GM21526 (cell line): Measurements from ENCODE around the gene MYOZ3.
A peak's percentile ranks its signal among the peaks of the same experiment; 100 is the strongest.

Experiments used
- ATAC-seq: cut with Tn5 transposase; IDR thresholded peaks from one replicate; pipeline ENCODE4 v1.9.1; 2021; ENCODE audit warnings: moderate library complexity; ENCODE audit not compliant: unreplicated experiment, low FRiP score

MYOZ3 gene

DNA sequence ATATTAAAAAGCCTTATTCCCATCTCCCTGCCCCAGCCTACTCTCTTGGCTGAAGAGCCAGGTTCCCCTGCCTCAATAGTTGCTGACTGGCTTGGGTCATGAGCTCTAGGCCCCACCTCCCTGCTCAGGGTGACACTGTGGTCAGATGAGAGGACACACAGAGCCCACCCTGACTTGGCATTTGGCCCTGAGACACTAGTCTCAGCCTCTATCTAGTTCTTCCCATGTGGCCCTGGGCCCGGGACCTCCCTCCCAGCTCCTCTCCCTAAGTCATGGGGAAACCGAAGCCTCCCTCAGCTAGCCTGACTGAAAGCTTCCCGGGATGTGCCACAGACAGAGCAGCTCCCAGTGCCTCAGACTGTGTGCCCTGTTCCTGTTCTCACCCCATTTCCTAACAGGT lies 5.8 kb upstream of the MYOZ3 start:
- ATAC-seq: no peak

DNA sequence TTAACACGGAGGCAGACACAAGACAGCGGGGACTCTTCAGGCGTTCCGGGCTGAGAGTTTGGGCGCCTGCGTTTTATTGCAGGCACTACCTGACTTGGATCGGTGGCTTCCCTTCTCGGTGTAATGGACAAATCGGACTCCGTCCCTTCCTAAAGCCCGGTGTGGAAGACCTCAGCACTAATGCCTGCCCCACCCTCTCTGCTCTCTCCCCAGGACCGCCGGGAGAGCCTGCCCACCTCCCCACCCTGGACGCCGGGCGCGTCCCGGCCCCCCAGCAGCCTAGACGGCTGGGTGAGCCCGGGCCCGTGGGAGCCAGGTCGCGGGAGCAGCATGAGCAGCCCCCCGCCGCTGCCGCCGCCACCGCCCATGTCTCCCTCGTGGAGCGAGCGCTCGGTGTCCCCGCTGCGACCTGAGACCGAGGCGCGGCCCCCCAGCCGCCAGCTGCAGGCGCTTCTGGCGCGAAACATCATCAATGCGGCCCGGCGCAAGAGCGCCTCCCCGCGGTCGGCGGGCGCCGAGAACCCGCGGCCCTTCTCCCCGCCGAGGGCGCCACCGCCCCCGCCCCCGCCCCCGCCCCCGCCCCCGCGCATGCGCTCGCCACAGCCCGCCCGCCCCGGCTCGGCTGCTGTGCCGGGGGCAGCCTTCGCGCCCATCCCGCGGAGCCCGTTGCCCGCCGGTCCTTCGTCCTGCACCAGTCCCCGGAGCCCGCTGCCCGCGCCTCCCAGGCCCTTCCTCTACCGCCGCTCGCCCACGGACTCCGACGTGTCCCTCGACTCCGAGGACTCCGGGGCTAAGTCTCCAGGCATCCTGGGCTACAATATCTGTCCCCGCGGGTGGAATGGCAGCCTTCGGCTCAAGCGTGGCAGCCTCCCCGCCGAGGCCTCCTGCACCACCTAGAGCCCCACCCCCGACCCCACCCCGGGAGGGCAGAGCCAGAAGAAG lies 4.6 kb upstream of the MYOZ3 start:
- peak; percentile 62 for ATAC-seq

- no peak for ATAC-seq
These were observed 2.9 kb upstream of the MYOZ3 start for GRCh38 chr5:150658121-150658520.

DNA sequence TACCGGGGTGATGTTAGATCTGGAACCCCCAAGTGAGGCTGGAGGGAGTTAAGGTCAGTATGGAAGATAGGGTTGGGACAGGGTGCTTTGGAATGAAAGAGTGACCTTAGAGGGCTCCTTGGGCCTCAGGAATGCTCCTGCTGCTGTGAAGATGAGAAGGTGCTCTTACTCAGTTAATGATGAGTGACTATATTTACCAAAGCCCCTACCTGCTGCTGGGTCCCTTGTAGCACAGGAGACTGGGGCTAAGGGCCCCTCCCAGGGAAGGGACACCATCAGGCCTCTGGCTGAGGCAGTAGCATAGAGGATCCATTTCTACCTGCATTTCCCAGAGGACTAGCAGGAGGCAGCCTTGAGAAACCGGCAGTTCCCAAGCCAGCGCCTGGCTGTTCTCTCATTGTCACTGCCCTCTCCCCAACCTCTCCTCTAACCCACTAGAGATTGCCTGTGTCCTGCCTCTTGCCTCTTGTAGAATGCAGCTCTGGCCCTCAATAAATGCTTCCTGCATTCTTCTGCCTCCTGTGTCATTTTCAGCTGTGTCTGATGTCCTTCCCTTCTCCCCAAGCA lies 2.3 kb upstream of the MYOZ3 start:
- no peak for ATAC-seq

DNA sequence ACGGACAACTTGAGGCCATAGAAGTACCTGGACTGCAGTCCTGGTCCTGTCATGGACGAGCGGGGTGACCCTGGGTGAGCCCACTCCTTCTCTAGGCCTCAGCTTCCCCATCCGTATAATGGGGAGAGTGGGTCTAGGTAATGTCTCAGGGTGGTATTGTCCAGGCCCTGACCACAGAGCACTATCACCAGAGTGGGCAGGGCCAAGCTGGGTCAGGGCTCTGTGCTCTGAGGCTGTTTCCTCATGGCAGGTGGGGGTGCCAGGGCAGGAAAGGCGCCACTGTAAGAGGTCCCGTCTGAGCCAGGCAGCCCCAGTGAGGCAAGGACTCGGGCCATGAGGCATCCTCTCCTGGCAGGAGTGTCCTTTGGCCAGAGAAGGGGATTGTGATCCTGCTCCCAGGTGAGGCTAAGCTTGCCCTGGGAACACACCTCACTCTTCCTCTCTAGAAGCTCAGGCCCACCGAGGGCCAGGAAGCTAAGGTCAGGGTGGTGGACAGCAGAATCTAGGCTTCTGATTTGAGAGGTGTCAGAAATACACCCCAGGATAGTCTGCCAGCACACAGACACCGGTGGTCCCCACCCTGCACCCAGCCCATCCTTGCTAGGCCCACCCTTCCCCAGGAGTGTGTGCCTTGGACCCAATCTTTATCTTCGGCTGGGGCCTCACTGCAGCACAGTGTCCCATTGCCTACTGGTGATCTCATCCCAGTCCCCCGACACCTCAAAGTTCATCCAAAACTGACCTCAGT lies 1.5 kb upstream of the MYOZ3 start:
- ATAC-seq: no peak

GRCh38 chr5:150660108-150660831 lies 781 bp upstream of the MYOZ3 start:
- ATAC-seq: no peak

GRCh38 chr5:150661821-150662596 lies 958 bp downstream of the MYOZ3 start:
- no peak for ATAC-seq

DNA sequence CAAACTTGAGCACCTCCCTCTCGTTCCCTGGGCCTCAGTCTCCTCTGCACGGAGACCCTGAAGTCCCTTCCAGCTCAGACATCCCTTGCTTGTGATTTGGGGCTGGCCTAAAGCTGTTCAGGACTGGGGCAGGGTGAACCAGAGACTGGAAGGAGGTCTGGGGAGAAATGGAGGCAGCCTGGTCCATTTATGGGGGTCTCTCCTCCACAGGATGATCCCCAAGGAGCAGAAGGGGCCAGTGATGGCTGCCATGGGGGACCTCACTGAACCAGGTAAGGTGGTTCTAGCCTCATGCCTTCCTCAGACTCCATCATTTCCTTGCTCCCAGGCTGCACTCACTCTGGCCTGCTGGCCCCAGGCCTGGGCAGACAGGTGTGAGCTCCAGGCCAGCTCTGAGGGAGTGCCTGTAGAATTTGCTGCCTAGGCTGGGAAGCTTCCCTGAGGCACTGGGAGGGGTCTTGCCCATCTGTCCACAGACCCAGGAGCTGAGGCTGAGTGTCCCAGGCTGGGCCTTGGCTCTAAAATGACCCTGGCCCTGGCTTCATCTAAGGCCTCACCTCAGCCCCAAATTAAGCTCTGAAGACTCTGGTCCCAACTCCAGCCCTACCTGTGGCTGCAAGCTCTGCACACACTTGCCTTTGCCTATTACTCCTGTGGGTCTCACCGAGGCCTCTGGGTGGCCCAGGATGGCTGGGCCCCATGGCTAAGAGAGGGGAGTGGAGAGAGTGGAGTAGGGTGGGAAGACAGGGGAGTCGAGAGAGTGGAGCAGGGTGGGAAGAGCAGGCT lies 1.9 kb downstream of the MYOZ3 start:
- no peak for ATAC-seq

DNA sequence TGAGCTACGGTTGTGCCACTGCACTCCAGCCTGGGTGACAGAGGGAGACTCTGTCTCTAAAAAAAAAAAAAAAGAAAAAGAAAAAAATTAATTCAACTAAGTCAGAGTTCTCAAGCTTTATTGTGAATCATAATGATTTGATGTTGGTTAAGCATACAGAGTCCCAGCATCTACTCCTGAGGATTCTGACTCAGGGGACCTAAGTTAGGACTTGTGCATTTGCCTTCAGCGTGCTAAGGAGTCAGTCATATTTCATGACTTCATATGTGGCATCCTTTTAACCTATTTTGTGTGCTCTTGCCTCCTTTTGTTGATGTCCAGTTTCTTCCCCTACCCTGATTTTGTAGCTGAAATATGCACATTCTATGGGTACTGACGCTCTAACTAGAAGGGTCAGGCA lies 2.9 kb downstream of the MYOZ3 start:
- ATAC-seq: no peak

GRCh38 chr5:150665044-150665443 lies 4.0 kb downstream of the MYOZ3 start:
- no peak for ATAC-seq

DNA sequence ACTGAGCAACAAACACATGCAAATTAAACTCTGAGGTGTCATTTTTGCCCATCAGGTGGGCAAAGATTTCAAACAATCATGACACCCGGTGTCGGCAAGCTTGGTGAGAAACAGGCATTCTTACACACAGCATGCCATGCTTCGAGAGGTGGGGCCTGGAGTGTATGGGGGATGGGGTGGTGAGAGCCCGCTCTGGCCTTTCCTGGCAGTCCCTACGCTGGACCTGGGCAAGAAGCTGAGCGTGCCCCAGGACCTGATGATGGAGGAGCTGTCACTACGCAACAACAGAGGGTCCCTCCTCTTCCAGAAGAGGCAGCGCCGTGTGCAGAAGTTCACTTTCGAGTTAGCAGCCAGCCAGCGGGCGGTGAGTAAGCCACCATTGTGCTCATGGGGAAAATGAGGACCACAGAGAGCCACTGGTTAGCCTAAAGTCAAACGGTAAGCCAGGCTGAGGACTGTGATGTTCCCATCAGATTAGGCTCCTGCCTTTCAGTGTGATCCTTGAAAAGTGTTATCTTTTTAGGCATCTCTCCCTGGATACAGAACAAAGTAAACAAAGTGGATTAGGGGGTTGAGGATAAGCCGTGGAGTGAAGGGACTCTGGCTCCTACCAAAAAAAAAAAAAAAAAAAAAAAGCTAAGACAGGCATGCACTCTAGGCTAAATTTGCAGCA lies 9.4 kb downstream of the MYOZ3 start:
- ATAC-seq: no peak

GRCh38 chr5:150670948-150671310 lies 9.9 kb downstream of the MYOZ3 start:
- no peak for ATAC-seq

DNA sequence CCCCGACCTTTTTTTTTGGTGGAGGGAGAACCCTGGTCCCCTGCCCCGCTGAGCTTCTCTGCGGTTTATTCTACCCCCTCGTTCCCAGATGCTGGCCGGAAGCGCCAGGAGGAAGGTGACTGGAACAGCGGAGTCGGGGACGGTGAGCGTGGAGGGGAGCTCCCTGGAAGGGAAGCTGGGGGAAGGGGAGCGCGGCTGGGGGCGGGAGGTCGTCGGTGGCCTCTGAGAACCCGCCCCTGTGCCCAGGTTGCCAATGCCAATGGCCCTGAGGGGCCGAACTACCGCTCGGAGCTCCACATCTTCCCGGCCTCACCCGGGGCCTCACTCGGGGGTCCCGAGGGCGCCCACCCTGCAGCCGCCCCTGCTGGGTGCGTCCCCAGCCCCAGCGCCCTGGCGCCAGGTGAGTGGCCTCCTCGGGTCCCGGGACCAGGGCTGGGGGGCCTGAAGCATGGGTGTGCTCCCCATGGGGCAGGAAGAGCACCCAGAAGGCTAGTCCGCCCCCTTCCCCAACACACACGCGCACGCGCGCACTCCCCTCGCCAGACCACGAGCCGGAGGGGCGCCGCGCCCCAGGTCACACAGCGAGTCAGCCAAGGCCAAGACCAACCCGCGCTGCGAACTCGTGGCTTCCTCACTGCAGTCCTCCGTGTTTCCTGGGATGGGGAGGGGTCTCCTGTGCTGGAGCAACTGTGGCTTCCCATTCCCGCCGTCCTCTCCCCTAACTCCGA lies 10.6 kb downstream of the MYOZ3 start:
- no peak for ATAC-seq

- ATAC-seq: no peak
These were observed 11.3 kb downstream of the MYOZ3 start for GRCh38 chr5:150672237-150672883.

- no peak for ATAC-seq
These were observed 11.8 kb downstream of the MYOZ3 start for GRCh38 chr5:150672884-150673275.

DNA sequence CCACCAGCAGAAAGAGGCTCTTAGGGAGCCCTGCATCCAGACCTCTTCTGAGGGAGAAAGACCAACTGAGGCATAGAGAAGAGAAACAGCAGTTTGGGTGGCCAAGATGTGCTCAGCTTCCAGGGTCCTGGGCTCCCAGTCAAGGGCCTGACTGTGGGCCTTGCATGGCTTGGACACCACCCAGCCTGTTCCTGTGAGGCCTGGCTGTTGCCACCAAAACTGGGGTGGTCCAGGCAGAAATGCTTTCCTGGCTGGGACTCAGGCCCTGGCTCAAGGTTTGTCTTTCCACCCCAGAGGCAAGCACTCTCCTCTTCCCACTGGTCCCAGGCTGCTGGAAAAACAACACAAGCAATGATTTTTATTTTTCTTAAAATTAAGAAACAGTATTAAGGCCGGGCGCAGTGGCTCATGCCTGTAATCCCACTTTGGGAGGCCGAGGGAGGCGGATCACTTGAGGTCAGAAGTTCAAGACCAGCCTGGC lies 13.3 kb downstream of the MYOZ3 start:
- no peak for ATAC-seq

GRCh38 chr5:150675069-150675468 lies 14.0 kb downstream of the MYOZ3 start:
- no peak for ATAC-seq
